ENCODE measurements around the gene UTP20.
"Not testable (repeated sequence)": the region's sequence is repeated elsewhere in the genome, so short reads cannot be mapped to it uniquely, and the experiment has no call there.

Gene UTP20

DNA sequence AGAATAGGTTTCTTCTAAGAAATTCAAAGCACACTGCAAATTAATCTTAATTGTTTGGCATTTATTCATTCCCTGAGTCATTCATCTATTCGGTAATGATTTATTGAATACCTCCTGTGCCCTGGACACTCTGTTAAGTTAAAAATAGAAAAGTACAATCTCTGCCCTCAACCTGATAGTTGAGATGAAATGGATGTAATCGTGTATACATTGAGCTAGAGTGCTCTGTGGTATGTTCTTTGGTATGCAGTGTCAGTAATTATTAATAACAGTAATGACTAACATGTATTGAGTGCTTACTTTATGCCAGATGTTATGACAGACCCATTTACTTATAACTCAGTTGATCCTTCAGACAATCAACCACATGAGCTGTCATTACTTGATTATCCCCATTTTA is 47.6 kb downstream of the UTP20 start:
- DNase-seq (ENCODE audit: low spot score), result no peak

DNA sequence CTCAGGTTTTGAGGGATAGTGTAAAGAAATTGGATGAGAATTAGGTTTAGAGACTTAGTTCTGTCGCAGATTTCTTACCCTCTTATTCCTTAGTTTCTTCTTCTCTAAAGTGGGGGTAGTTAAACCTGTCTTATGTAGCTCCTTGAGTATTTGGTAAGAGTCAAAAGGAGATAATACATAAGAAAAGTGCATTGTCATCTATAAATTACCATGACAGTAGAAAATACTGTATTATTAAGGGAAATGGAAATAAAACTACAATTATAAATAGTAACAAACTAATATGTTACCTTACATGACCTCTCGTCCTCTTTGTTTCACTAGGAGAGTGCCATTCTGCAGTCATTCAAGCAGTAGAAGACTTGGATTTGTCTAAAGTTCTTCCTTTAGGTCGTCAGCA is 49.0 kb downstream of the UTP20 start:
- DNase-seq (ENCODE audit: low spot score), result no peak

GRCh38 chr12:101330631-101331030 is 50.7 kb downstream of the UTP20 start:
- DNase-seq (ENCODE audit: low spot score), result no peak

DNA sequence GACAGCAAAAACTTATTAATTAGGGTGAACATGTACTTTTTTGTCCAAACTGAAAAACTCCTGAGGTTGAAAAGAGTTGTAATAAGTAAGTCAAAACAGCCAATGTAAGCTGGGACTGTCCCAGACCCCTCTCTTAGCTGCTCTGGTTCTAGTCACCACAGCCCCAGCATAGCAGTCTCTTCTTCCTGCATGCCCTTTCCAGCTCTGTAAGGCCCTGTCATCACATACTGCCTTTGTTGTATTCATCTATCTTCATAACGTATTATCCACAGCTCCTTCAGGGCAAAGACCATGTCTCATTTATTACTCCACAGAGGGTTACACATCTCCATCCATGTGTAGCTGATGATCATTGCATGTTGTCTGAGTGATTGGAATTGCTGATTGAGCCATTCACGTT is 56.5 kb downstream of the UTP20 start:
- no peak for DNase-seq (ENCODE audit: low spot score)

GRCh38 chr12:101338087-101338486 is 58.2 kb downstream of the UTP20 start:
- no peak for DNase-seq (ENCODE audit: low spot score)

DNA sequence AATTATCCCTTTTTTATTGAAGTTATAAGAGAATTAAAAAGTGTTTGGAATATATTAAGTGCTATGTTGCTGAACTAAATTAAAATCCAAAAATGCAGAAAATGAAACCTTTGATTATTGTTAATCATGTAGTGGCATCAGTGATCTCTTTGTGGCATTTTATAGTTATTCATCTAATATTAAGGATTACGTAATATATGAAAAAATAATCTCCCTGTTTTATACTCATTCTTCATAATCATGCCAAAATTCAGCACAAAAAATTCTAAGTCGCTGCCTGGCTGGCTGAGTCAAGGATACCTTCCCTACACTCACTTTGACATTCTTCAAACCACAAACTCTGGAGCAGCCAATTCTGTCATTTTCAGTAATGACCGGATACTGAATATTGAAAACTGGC is 64.0 kb downstream of the UTP20 start:
- DNase-seq (ENCODE audit: low spot score), result no peak

DNA sequence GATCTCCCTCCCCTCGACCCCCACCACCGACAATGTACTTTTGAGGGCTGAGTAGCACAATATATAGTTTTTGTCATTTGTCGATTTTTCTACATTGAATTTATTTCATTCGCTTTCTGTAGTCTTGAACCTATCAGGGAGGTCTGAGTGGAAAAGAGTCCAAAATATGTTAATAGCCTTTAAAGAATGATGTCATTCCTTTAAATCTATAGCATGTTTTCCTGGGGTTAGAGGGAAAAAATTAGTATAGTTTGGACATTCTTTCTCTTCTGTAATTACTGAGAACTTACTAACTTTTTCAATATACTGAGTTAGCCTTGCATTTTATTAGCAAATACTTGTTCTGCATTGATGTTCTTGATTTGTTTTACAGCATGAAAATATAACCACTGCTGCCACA is 71.8 kb downstream of the UTP20 start:
- no peak for DNase-seq (ENCODE audit: low spot score)

DNA sequence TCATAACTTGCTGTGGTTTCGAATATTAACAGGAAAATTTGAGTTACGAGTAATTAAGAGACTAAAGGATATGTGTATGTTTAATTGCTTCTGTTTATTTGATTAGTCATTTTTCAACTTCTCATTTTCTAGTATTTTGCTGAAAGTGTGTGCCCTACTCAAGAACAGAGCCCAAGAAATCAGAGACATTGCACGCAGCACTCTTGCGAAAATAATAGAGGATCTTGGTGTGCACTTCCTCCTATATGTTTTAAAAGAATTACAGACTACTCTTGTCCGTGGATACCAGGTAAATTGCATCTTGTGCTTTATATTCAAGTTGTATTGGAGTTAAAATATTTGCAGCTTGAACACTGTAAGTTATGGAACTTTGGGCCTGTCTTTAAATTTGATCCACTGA is 76.9 kb downstream of the UTP20 start:
- no peak for DNase-seq (ENCODE audit: low spot score)

GRCh38 chr12:101361455-101361854 is 81.5 kb downstream of the UTP20 start:
- no peak for DNase-seq (ENCODE audit: low spot score)

DNA sequence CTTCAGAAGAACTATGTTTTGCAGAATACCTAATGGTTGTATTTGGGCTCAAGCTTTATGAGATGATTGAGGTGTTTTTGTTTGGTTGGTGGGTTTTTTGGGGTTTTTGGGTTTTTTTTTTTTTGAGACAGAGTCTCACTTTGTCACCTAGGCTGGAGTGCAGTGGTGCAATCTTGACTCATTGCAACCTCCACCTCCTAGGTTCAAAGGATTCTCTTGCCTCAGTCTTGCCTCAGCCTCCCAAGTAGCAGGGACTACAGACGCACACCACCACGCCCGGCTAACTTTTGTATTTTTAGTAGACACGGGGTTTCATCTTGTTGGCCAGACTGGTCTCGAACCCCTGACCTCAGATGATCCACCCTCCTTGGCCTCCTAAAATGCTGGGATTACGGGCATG is 88.1 kb downstream of the UTP20 start:
- no peak for DNase-seq (ENCODE audit: low spot score)

- DNase-seq (ENCODE audit: low spot score), result no peak
Observed at GRCh38 chr12:101372431-101372830, 92.5 kb downstream of the UTP20 start.

- no peak for DNase-seq (ENCODE audit: low spot score)
Observed at GRCh38 chr12:101375573-101375972, 95.7 kb downstream of the UTP20 start.

DNA sequence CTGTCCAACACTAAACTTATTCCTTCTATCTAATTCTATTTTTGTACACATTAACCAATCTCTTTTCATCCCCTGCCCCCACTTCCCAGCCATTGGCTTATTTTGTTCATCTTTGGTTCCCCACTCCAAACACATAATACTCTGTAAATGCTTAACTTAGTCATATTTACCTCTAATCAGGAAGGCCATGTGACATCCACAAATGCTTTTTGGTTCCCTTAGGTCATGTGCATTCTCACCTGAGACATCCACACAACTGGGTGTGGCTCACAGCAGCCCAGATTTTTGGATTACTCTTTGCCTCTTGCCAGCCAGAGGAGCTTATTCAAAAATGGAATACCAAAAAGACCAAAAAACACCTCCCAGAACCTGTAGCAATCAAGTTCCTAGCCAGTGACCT is 99.2 kb downstream of the UTP20 start:
- no peak for DNase-seq (ENCODE audit: low spot score)

GRCh38 chr12:101391181-101391580 is 111.3 kb downstream of the UTP20 start:
- not testable (repeated sequence) for DNase-seq (ENCODE audit: low spot score)

DNA sequence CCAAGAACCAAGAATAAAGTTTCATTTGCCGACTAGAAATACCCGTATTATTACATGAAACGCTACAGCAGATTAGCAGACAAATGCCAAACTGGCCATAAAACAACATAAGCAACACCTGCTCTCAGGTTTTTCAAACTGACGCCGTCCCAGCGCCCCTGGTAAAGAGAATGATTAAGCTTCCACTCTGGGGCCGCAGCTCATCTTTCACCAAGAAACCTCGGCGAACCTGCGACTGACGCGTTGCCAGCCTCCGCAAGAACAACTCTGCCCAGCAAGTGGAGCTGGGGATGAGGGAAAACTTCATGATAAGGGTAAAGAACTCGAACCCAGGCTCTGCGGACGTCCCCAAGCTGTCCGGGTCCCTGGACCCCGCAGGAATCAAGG is 127.1 kb downstream of the UTP20 start:
- DNase-seq (ENCODE audit: low spot score), result no peak

DNA sequence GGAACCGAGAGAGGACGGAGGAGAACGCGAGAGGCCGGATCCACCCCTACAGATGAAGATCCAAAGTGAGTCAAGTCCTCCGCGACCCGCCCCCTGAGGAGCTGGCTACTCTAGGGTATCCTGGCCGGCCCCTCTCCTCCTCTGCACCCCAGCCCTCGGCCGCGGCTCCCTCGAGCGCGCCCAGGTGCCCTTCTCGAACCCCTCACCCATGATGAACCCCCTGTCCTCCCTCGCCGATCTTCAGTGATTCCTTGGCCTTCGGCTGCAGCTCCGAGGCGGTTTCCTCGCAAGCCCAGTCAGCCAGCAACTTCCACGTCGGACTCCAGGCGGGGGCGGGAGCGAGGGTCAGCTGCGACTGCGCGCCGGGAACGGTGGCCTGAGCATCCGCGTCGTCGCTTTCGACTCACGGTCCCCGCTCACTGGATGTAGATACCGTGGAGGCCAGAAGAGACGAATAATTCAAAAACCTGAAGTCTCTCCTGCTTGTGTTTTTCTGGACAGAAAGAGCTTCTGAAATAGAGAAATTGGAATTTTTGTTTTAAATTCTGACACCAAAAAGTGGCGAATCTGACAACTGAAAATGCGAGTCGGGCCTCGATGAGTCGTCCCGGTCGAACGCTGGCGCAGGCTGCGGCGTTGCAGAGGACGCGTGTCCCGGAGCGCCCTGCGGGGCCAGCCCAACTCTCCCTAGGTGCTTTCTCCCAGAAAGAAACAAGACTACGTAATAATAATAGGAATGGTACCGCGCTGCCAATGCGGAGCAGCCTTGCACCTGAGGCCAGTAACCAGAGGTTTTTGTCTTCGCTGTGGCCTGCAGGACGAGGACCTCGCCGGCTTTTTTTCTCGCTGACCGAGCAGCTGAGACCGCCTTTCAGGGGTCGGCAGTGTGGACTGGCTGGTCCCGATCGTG is 127.8 kb downstream of the UTP20 start, which contains the start of gene ARL1:
Gene ARL1, minus strand, starts transcription at position 337 of the 910 bp plus-strand sequence. Its CDS starts 127 bp downstream, at position 210.
- DNase-seq (ENCODE audit: low spot score), result peak; percentile 87

- not testable (repeated sequence) for DNase-seq (ENCODE audit: low spot score)
Observed at GRCh38 chr12:101410169-101410568, 130.3 kb downstream of the UTP20 start.

DNA sequence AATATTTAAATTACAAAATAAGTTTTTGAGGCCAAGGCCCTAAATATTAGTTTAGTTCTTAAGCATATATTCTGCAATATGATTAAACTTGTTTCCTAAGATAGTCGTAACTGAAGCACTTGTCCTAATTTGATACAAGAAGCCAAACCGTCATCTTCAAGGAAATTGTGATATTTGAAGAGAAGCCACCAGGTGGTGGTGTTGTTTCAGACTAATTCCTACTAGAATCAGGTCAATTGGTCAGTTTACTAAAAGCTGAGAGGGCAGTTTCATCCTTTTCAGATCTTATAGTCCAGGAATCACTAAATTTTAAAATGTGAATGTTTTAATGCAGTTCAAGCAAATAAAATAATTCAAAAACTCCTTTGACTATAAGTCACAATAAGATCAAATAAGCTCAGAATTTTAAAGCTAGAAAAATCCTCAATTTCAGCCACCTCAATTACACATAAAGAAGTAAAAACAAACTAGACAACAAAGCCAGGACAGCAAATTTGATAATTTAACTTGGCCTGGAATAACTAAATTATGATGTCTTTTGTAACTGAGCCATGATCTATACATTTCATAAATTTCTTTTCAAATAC is 134.7 kb downstream of the UTP20 start:
- peak; percentile 32 for DNase-seq (ENCODE audit: low spot score)

DNA sequence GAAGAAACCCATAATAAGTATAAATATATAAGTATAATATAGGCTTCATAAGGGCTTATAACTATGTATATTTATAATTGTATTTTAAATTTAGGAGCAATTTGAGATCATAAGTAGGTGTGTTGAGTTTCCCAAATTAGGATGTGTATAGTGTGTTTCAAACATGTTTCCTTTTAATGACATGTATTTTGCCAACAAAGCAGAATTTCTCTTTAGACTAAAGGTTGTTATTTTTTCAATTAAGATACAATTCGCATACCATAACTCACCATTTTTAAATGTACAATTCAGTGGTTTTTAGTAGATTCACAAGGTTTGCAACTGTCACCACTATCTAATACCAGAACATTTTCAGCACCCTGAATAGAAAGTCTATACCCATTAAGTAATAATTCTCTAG is 135.3 kb downstream of the UTP20 start:
- no peak for DNase-seq (ENCODE audit: low spot score)

DNA sequence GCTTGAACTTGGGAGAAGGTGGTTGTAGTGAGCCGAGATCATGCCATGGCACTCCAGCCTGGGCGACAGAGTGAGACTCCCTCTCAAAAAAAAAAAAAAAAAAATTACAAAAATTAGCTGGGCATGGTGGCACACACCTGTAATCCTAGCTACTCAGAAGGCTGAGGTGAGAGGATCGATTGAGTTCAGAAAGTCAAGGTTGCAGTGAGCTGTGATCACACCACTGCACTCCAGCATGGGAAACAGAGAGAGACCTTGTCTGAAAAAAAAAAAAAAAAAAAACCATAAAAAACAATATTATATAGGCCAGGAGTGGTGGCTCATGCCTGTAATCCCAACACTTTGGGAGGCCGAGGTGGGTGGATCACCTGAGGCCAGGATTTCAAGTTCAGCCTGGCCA is 142.2 kb downstream of the UTP20 start:
- DNase-seq (ENCODE audit: low spot score), result not testable (repeated sequence)

DNA sequence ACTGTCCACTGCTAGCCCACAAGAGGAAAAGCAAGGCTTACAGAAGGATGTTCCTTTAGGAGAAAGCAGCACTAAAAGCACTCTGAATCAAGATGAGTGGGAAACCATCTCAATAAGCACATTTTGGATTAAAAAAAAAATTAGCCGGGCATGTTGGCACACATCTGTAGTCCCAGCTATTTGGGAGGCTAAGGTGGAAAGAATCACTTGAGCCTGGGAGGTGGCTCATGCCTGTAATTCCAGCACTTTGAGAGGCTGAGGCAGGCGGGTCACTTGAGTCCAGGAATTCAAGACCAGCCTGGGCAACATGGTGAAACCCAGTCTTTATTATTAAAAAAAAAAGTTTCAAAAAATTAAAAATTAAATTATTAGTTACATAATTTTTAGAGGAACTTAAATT is 144.7 kb downstream of the UTP20 start:
- DNase-seq (ENCODE audit: low spot score), result no peak

GRCh38 chr12:101430456-101430855 is 150.6 kb downstream of the UTP20 start:
- no peak for DNase-seq (ENCODE audit: low spot score)

GRCh38 chr12:101436136-101436535 is 156.2 kb downstream of the UTP20 start:
- no peak for DNase-seq (ENCODE audit: low spot score)
